ENCODE data around the gene ARHGAP24. TPM values are rescaled to one million over a fixed set of nuclear protein-coding genes. Genes with fewer than 3 reads are reported as not detected.

ARHGAP24 gene
- total RNA-seq, 1 experiment from 2014 or later, result 2.6 TPM

GRCh38 chr4:85579942-85580341 is 105.0 kb downstream of the ARHGAP24 start:
- no peak for DNase-seq (ENCODE audit: low spot score)

DNA sequence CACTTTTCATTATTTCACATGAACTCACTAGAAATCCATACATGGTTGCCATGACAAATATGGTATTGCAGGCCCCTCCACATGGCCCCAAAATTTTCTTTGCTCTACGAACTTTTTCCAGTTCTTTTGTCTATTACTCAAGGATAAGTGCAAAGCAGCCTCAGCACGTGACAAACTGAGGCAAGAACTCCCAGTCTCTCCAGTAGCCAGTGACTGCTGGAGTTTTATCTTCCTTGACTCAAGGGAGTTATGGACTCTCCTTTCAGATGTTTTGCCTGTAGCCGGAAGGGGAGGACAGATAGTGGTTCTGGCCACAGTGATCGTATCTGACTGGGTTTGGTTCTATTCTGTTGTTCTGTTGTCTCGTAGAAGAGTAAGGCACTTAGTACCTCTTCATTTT is 105.5 kb downstream of the ARHGAP24 start:
- DNase-seq (ENCODE audit: low spot score), result no peak

DNA sequence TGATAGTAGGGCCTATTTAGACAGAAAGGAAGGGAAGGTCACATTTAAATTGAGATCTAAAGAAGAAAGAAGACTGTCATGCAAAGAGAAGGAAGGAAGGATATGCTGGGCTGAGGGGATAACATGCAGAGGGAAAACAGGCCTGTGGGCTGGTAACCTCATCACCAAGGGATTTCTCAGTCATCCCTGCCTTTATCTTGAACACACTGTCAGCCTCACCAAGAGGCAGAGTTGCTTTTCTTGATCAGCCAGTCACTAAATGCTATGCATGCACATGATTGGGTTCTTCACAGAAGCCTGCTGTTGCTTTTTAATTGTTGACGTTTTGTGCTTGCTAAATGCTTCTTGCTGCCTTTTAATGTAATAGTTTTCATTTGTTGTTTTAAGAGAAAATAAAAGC is 113.0 kb downstream of the ARHGAP24 start:
- DNase-seq (ENCODE audit: low spot score), result no peak

DNA sequence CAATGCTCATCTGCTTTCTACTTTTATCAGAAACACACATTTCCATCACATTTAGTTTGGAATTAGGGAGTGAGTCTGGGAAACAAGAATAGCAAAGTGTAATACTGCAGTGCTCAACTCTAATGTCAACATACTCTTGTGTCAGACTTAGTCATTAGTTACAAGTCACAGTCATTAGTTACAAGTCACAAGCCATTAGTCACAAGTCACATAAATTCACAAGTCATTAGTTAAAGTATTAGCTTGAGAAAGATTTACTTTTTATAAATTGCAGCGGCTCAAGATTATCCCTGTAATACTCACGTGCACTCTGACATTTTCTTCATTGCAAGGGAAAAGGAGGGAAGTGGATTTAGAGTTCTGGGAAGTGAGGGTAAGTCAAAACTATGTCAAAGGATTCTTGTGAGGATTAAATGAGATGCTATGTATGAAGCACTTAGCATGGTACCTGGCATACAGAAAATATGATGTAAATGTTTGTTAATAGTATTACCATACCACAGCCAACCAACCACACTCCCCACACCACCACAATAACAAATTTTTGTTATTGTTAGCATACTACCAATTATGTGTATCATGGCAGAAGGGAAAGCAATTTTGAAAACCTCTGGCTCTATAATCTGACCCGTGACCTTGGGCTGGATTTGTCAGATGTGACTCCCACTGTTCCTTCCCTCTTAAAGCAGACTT is 116.6 kb downstream of the ARHGAP24 start:
- DNase-seq (ENCODE audit: low spot score), result peak; percentile 2

GRCh38 chr4:85595098-85595775 is 120.3 kb downstream of the ARHGAP24 start:
- no peak for DNase-seq (ENCODE audit: low spot score)

- no peak for DNase-seq (ENCODE audit: low spot score)
These were observed 121.0 kb downstream of the ARHGAP24 start for GRCh38 chr4:85595796-85596559.

- no peak for DNase-seq (ENCODE audit: low spot score)
These were observed 124.0 kb downstream of the ARHGAP24 start for GRCh38 chr4:85598936-85599335.

GRCh38 chr4:85600501-85600900 is 125.6 kb downstream of the ARHGAP24 start:
- DNase-seq (ENCODE audit: low spot score), result no peak

GRCh38 chr4:85603437-85604336 is 128.7 kb downstream of the ARHGAP24 start:
- no peak for DNase-seq (ENCODE audit: low spot score)

DNA sequence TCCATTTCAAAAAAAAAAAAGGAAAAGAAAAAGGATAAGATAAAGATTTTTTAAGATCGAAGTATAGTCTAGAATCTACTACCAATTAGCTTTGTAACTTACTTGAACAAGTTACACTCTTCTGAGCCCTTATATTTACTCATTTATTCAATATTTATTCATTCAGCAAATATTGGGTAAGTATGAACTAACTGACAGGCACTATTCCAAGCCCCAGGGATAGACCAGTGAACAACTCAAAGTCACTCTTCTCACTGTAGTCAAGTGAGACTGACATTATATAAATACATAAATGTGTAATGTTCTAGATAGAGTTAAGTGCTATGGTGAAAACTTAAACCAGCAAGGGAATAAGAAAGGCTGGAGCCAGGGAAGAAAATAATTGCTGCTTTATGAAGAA is 131.6 kb downstream of the ARHGAP24 start:
- DNase-seq (ENCODE audit: low spot score), result no peak

- DNase-seq (ENCODE audit: low spot score), result no peak
These were observed 132.7 kb downstream of the ARHGAP24 start for GRCh38 chr4:85607624-85608023.

GRCh38 chr4:85610450-85610849 is 135.5 kb downstream of the ARHGAP24 start:
- DNase-seq (ENCODE audit: low spot score), result no peak

DNA sequence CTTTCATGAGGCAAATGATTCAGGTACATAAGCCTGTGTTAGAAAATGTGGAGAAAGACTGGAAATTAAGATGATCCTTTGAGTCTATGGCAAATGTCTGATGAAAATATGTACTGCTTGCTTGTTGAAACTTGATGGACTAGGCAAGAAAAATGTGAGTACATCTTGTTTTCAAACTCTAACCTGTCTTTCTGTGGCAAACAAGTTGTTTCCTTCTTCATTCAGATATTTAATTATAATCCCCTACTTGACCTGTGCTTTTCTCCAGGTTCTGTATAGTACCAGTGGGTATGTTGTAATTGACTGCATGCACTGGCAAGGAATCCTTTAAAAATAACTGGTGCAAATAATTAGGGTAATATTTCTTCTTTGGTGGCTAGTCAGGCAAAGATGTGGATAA is 136.7 kb downstream of the ARHGAP24 start:
- no peak for DNase-seq (ENCODE audit: low spot score)

- DNase-seq (ENCODE audit: low spot score), result no peak
These were observed 139.0 kb downstream of the ARHGAP24 start for GRCh38 chr4:85613901-85614300.

- no peak for DNase-seq (ENCODE audit: low spot score)
These were observed 141.0 kb downstream of the ARHGAP24 start for GRCh38 chr4:85615952-85616351.

GRCh38 chr4:85617202-85617601 is 142.3 kb downstream of the ARHGAP24 start:
- DNase-seq (ENCODE audit: low spot score), result no peak

GRCh38 chr4:85632981-85633380 is 158.0 kb downstream of the ARHGAP24 start:
- no peak for DNase-seq (ENCODE audit: low spot score)

DNA sequence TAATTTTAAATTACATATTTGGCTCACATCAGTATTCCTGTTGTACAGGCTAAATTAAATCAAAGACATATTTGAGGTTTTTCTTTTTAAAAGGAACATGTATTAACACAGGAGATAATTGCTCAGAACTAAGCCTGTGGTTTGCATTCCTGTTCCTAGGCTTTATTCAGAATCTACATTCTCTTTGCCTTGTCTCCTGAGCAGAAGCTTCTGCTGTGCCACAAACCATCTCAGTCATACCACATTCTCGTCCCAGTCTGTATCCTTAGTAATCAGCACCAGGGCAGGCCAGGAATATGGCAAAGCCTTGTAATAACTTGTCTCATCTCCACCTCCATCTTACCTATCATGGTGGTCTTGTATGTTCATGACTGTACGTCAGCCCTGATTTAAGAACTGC is 162.8 kb downstream of the ARHGAP24 start:
- DNase-seq (ENCODE audit: low spot score), result no peak

DNA sequence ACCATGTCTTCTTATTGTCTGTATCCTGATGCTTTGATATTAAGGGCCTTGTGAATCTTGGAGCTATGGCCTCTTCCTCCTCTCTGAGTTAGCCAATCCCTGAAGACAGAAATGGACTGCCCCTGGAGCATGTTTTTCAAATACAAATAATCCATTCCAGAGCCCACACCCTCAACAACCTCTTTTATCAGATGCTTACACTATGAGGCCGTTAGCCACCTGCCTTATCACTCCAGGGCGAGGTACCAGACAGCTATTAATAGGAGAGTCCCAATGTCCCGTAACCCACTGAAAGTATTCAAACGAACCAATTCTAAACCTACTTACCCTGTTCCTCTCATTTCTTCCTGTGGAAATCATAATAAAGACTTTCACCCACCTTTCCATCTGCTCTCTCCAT is 165.0 kb downstream of the ARHGAP24 start:
- no peak for DNase-seq (ENCODE audit: low spot score)

DNA sequence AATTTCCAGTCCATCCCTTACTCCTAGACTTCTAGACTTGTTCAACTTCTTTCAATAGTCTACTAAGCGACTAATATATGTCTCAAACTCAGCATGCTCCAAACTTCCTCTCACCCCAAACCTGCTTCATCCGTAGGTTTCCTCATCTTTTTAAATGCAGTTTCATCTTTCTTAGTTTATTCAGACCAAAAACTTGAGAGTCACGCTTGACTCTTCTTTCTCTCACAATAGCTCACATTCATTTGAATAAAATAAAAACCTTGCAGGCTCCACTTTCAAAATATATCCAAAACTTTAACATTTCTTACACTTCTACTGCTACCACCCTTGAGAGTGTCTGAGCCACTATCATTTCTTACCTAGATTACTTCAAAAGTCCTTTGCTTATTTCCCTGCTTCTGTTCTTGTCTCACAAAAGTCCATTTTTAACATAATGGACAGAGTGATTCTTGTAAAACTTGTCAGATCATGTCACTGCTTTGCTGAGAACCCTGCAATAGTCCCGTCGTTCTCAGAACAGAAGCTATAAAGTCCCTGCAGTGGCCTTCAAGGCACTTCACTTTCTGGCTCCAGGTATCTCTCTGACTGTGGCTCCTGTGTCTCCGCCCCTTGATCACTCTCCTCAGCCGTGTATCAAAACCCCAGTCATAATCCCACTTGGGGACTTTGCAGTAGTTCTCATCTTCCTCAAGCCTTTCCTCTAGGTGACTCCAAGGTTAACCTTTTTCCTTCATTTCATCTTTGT is 167.6 kb downstream of the ARHGAP24 start:
- no peak for DNase-seq (ENCODE audit: low spot score)

GRCh38 chr4:85644061-85644460 is 169.1 kb downstream of the ARHGAP24 start:
- no peak for DNase-seq (ENCODE audit: low spot score)
